Fibroblast of lung (primary cell): ENCODE results near the gene ACBD5. TPM values are rescaled to one million over a fixed set of nuclear protein-coding genes. Genes with fewer than 3 reads are reported as not detected.
A peak's percentile ranks its signal among the peaks of the same experiment; 100 is the strongest.

Experiments used
- DNase-seq, 2 donors: peaks; one replicate each; pipeline versions ENCODE4 v3.0.0 to v3.0.0-alpha.2; 2010; ENCODE audit warnings: low read depth in 2 of 2
- H2AFZ ChIP-seq: 2 replicates; pipeline ENCODE4 v1.5.1; 2012; ENCODE audit warnings: low read length, control low read depth, inconsistent platforms
- H3K27ac ChIP-seq: 2 replicates; pipeline ENCODE4 v1.5.1; 2011; ENCODE audit warnings: low read length, control low read depth; ENCODE audit not compliant: insufficient read depth
- H3K27me3 ChIP-seq: 2 replicates; pipeline ENCODE4 v1.5.1; 2011; ENCODE audit warnings: mild to moderate bottlenecking, low read length; ENCODE audit not compliant: control insufficient read depth, insufficient read depth
- H3K36me3 ChIP-seq: 2 replicates; pipeline ENCODE4 v1.5.1; 2011; ENCODE audit warnings: low read length; ENCODE audit not compliant: control insufficient read depth, insufficient read depth
- H3K4me1 ChIP-seq: 2 replicates; pipeline ENCODE4 v1.5.1; 2011; ENCODE audit warnings: low read length; ENCODE audit not compliant: control insufficient read depth, insufficient read depth; ENCODE audit errors: extremely low read depth
- H3K4me2 ChIP-seq: 2 replicates; pipeline ENCODE4 v1.5.1; 2011; ENCODE audit warnings: low read length, control low read depth; ENCODE audit not compliant: insufficient read depth; ENCODE audit errors: extremely low read depth
- H3K4me3 ChIP-seq, 4 experiments: fragments of 200-600 bp in 1 of 4; sonication (generic) in 1 of 4; replicated peaks in 1 of 4; 2 replicates each; pipeline ENCODE4 v1.5.1; 2011 to 2016; ENCODE audit warnings: low read length in 4 of 4, low read depth in 3 of 4, mild to moderate bottlenecking in 3 of 4, control low read depth in 2 of 4, inconsistent platforms in 1 of 4, mixed read lengths in 1 of 4; ENCODE audit not compliant: insufficient read depth in 1 of 4; ENCODE audit errors: control extremely low read depth in 1 of 4
- H3K79me2 ChIP-seq: 2 replicates; pipeline ENCODE4 v1.5.1; 2012; ENCODE audit warnings: mild to moderate bottlenecking, low read length, inconsistent platforms; ENCODE audit not compliant: control insufficient read depth, insufficient read depth
- H3K9ac ChIP-seq: 2 replicates; pipeline ENCODE4 v1.5.1; 2011; ENCODE audit warnings: mild to moderate bottlenecking, low read length, control low read depth; ENCODE audit not compliant: insufficient read depth
- H3K9me3 ChIP-seq: 2 replicates; pipeline ENCODE4 v1.5.1; 2012; ENCODE audit warnings: low read depth, low read length; ENCODE audit not compliant: control insufficient read depth, insufficient read depth
- H4K20me1 ChIP-seq: 2 replicates; pipeline ENCODE4 v1.5.1; 2011; ENCODE audit warnings: low read length; ENCODE audit not compliant: control insufficient read depth, insufficient read depth; ENCODE audit errors: extremely low read depth
- EZH2 ChIP-seq: IDR thresholded peaks from 2 replicates; pipeline ENCODE4 v1.5.1; 2012; ENCODE audit warnings: low read length, control low read depth, mild to moderate bottlenecking; ENCODE audit errors: missing control alignments
- polyA plus RNA-seq, 2 donors: library from polyadenylated mRNA; depleted of rRNA in 1 of 2; stranded (reverse) in 1 of 2; unstranded in 1 of 2; fragments of >200 nt; gene quantifications; 2 replicates each; pipeline ENCODE4 v1.2.1, GENCODE V29; 2011 to 2012; ENCODE audit warnings: missing spikeins in 1 of 2
- total RNA-seq: library from RNA; depleted of rRNA; stranded (reverse); fragments of >200 nt; gene quantifications from 2 replicates; pipeline ENCODE4 v1.2.1, GENCODE V29; 2014
- TF ChIP-seq, protein P1 (sequence below), 2 donors: IDR thresholded peaks in 1 of 2; conservative IDR thresholded peaks in 1 of 2; 1 replicate in 1 of 2; 2 replicates in 1 of 2; pipeline ENCODE4 v1.5.1; 2011 to 2012; ENCODE audit warnings: low read length in 2 of 2, control low read depth in 1 of 2, inconsistent platforms in 1 of 2, low read depth in 1 of 2, mild to moderate bottlenecking in 1 of 2

The ACBD5 gene
- total and polyA plus RNA-seq, 2 donors (not counting 1 experiment from before 2014, with no cell fraction given), result 21.3 to 29.6 TPM

DNA sequence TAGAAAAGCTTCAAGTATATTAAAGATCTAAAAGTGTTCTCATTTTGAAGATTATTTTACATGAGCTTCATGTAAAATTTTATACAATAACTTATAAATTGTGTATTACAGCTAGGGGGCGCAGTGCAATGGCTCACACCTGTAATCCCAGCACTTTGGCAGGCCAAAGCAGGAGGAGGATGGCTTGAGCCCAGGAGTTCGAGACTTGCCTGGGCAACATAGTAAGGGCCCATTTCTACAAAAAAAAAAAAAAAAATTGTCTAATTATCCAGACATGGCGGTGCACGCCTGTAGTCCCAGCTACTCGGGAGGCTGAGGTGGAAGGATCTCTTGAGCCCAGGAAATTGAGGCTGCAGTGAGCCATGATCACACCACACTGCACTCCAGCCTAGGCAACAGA, 16.6 kb downstream of the ACBD5 start:
- H3K36me3 ChIP-seq, result no peaks in the 10 kb centered on the region
- H3K79me2 ChIP-seq, result no peaks in the 10 kb centered on the region
- DNase-seq, result peak; percentile 16 to 50
- no peak overlapping the region for H3K27ac ChIP-seq
- H3K4me3 ChIP-seq, result no peak overlapping the region
- no peaks in the 10 kb centered on the region for H3K4me1 ChIP-seq
- no peak overlapping the region for H3K9ac ChIP-seq
- H3K27me3 ChIP-seq, result no peaks in the 10 kb centered on the region
- H3K9me3 ChIP-seq, result no peaks in the 10 kb centered on the region
- no peak for TF ChIP-seq EZH2
- TF ChIP-seq, protein P1, sequence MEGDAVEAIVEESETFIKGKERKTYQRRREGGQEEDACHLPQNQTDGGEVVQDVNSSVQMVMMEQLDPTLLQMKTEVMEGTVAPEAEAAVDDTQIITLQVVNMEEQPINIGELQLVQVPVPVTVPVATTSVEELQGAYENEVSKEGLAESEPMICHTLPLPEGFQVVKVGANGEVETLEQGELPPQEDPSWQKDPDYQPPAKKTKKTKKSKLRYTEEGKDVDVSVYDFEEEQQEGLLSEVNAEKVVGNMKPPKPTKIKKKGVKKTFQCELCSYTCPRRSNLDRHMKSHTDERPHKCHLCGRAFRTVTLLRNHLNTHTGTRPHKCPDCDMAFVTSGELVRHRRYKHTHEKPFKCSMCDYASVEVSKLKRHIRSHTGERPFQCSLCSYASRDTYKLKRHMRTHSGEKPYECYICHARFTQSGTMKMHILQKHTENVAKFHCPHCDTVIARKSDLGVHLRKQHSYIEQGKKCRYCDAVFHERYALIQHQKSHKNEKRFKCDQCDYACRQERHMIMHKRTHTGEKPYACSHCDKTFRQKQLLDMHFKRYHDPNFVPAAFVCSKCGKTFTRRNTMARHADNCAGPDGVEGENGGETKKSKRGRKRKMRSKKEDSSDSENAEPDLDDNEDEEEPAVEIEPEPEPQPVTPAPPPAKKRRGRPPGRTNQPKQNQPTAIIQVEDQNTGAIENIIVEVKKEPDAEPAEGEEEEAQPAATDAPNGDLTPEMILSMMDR (conservative IDR thresholded peaks at IDR 0.05 in 1 of 2, IDR thresholded peaks at IDR 0.05 in 1 of 2; ENCODE audit: low read depth in 1 of 2, low read length in 2 of 2), result peak; percentile 40 to 44
- H4K20me1 ChIP-seq, result no peaks in the 10 kb centered on the region
- H2AFZ ChIP-seq, result no peak overlapping the region
- no peak overlapping the region for H3K4me2 ChIP-seq

DNA sequence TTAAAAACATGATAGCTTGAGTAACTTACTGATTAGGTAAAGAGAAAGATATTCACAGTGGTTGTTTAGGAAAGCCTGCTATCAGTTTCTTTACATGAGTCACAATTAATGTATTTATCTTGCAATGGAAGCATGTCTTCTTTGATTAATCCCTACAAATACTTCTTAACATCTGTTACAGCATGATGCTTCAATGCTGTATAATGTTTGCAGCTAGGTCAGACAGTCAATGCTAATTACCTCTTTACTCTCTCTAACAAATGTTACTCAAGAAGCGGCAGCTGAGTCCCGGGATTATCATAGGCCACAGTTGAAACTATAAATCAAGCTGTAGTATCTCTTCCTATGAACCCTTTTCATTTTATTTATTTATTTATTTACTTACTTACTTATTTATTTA, 33.2 kb downstream of the ACBD5 start:
- Histone ChIP-seq H3K4me2 (no peak overlapping the region), H2AFZ (no peak overlapping the region), H3K4me3 (no peak overlapping the region), H3K4me1 (no peaks in the 10 kb centered on the region), H3K27ac (no peak overlapping the region), H3K27me3 (no peaks in the 10 kb centered on the region), H4K20me1 (no peaks in the 10 kb centered on the region), H3K36me3 (peaks cover 8% of the 10 kb centered on the region), H3K9me3 (no peaks in the 10 kb centered on the region), H3K9ac (no peak overlapping the region), H3K79me2 (no peaks in the 10 kb centered on the region)
- peak in 1 of 2 donors; percentile 47 for DNase-seq
- no peak for TF ChIP-seq EZH2
- TF ChIP-seq, protein P1 (conservative IDR thresholded peaks at IDR 0.05 in 1 of 2, IDR thresholded peaks at IDR 0.05 in 1 of 2; ENCODE audit: low read depth in 1 of 2, low read length in 2 of 2), result no peak

- TF ChIP-seq, protein P1 (conservative IDR thresholded peaks at IDR 0.05 in 1 of 2, IDR thresholded peaks at IDR 0.05 in 1 of 2; ENCODE audit: low read depth in 1 of 2, low read length in 2 of 2), result no peak
- TF ChIP-seq EZH2, result no peak
- no peak overlapping the region for H3K4me3 ChIP-seq
- no peaks in the 10 kb centered on the region for H3K9me3 ChIP-seq
- no peaks in the 10 kb centered on the region for H3K27me3 ChIP-seq
- H3K9ac ChIP-seq, result no peak overlapping the region
- no peak for DNase-seq
- no peak overlapping the region for H3K27ac ChIP-seq
- no peaks in the 10 kb centered on the region for H3K79me2 ChIP-seq
- H4K20me1 ChIP-seq, result no peaks in the 10 kb centered on the region
- no peak overlapping the region for H2AFZ ChIP-seq
- peaks cover 1% of the 10 kb centered on the region for H3K36me3 ChIP-seq
- no peak overlapping the region for H3K4me2 ChIP-seq
- H3K4me1 ChIP-seq, result no peaks in the 10 kb centered on the region
These were observed 36.8 kb downstream of the ACBD5 start for GRCh38 chr10:27203806-27204205.
